ENCODE data around the gene WDHD1. TPM values are rescaled to one million over a fixed set of nuclear protein-coding genes. Genes with fewer than 3 reads are reported as not detected.

The WDHD1 gene
- total and polyA plus RNA-seq, 9 donors, result 1.2 to 4.2 (median 2.5) TPM

DNA sequence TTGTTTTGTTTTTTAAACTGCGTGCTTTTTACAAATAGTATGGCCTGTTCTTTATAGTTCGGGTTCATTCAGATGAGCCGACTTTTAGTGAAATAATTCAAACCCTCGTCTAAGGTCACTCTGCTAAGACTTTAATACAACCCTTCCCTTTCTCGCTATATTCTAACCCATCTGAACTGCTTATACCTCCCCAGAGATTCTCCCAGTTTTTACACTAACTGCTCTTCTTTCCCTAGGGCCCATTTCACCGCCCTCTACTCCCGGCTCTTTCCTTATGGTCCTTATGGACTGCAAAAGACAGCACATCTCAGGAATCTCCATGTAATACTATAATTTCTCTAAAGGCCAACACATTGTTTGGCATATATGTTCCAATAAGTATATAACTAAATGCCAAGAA, 26.6 kb upstream of the WDHD1 start:
- no peak overlapping the region for H3K4me3 ChIP-seq
- no peaks in the 10 kb centered on the region for H3K27me3 ChIP-seq
- no peak for TF ChIP-seq POLR2A (IDR thresholded peaks at IDR 0.05)
- no peak for TF ChIP-seq EP300 (IDR thresholded peaks at IDR 0.05)
- TF ChIP-seq, protein P1, sequence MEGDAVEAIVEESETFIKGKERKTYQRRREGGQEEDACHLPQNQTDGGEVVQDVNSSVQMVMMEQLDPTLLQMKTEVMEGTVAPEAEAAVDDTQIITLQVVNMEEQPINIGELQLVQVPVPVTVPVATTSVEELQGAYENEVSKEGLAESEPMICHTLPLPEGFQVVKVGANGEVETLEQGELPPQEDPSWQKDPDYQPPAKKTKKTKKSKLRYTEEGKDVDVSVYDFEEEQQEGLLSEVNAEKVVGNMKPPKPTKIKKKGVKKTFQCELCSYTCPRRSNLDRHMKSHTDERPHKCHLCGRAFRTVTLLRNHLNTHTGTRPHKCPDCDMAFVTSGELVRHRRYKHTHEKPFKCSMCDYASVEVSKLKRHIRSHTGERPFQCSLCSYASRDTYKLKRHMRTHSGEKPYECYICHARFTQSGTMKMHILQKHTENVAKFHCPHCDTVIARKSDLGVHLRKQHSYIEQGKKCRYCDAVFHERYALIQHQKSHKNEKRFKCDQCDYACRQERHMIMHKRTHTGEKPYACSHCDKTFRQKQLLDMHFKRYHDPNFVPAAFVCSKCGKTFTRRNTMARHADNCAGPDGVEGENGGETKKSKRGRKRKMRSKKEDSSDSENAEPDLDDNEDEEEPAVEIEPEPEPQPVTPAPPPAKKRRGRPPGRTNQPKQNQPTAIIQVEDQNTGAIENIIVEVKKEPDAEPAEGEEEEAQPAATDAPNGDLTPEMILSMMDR (IDR thresholded peaks at IDR 0.05), result no peak
- no peak for DNase-seq
- H3K36me3 ChIP-seq, result no peaks in the 10 kb centered on the region
- intact Hi-C loops (cut with DNase I), result loop anchor here in 1 of 4 donors (5.0 kb wide), 2 partner anchors 39 to 486 kb away; partner anchors contain the start of gene SAMD4A
- H3K4me1 ChIP-seq (ENCODE audit: insufficient read depth), result peaks cover 6% of the 10 kb centered on the region
- no peak overlapping the region for H3K27ac ChIP-seq
- H3K9me3 ChIP-seq, result no peaks in the 10 kb centered on the region
- WGBS, 3 donors, result 86 to 91% (median 87%) methylated on average over 7 of the region's 7 CpGs

DNA sequence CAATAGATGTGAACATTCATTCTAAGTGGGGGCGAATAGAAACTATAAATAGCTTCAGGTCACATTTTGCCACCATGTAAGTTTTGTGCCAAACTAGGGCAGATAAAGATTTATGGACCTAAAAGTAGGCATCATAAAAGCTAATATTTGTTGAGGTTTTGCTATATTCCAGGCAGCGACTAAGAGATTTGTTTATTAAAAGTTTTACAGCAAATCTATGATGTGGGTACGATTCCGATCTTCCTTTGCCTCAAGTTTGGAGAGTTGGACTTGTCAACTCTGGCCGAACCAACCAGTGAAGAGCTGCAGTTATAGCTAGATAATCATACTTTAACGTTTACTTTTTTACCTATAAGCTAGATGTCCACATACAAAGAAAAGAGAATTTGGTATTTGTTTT, 26.1 kb upstream of the WDHD1 start:
- no peak overlapping the region for H3K4me3 ChIP-seq

DNA sequence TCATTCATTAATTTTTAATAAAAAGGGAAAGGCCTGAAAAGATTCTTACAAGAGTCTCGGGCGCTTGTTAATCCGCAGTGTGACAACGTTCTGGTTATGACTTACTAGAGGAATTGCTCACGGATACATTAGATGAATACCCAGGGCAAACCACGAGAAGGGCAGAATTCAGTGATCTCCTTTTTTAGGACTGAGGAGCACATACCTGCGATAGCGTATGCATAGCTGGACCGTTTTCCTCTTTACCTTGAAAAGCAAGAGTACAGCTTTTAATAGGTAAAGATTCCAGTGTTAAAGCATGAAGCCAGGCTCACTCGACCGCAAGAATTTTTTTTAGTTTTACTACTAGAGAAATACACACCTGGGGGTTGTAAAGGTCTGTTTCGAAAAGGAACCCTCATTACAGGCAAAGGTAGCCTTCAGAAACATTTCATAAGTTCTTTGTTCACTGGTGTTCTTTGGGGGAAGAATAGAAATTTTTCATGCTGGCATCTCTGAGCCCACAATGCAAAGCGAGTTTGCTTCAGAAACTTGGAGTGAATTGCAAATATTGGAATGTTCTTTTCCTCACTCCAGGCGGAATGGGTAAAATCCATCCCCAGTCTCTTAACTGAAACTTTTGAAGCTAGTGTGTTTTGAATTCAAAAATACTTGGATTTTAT, 25.5 kb upstream of the WDHD1 start:
- Histone ChIP-seq H3K4me1 (ENCODE audit: insufficient read depth) (peaks cover 6% of the 10 kb centered on the region), H3K27ac (peak overlapping the region; percentile 97 to 99), H3K9me3 (no peaks in the 10 kb centered on the region), H3K36me3 (no peaks in the 10 kb centered on the region), H3K4me3 (peak overlapping the region; percentile 86), H3K27me3 (no peaks in the 10 kb centered on the region)
- TF ChIP-seq POLR2A (IDR thresholded peaks at IDR 0.05) (no peak), EP300 (IDR thresholded peaks at IDR 0.05) (no peak)
- TF ChIP-seq, protein P1 (IDR thresholded peaks at IDR 0.05), result no peak
- no peak for DNase-seq
- intact Hi-C loops (cut with DNase I), result loop anchor here in 1 of 4 donors (5.0 kb wide), 2 partner anchors 40 to 485 kb away; partner anchors contain the start of gene SAMD4A
- WGBS, 3 donors, result 2 to 4% (median 3%) methylated on average over 14 of the region's 14 CpGs

More for the DNA sequence above, 26.1 kb upstream of the WDHD1 start:
- Histone ChIP-seq H3K36me3 (no peaks in the 10 kb centered on the region), H3K9me3 (no peaks in the 10 kb centered on the region), H3K27ac (peak overlapping the region in 1 of 2 donors; percentile 97), H3K4me1 (ENCODE audit: insufficient read depth) (peaks cover 6% of the 10 kb centered on the region), H3K27me3 (no peaks in the 10 kb centered on the region)
- DNase-seq, result no peak
- TF ChIP-seq, protein P1 (IDR thresholded peaks at IDR 0.05), result no peak
- TF ChIP-seq EP300 (IDR thresholded peaks at IDR 0.05) (no peak), POLR2A (IDR thresholded peaks at IDR 0.05) (no peak)
- 66 to 75% (median 73%) methylated on average over 6 of the region's 6 CpGs for whole genome bisulfite sequencing, 3 donors
- intact Hi-C loops (cut with DNase I), result loop anchor here in 1 of 4 donors (5.0 kb wide), 2 partner anchors 39 to 486 kb away; partner anchors contain the start of gene SAMD4A

GRCh38 chr14:55051423-55052268, 24.7 kb upstream of the WDHD1 start, which contains the start of gene MAPK1IP1L:
Gene MAPK1IP1L (plus strand): TSS chr14:55051647. CDS start chr14:55061684, 10,037 bp downstream.
- Histone ChIP-seq H3K27me3 (no peaks in the 10 kb centered on the region), H3K27ac (peak within 1 kb of the TSS; percentile 97 to 99), H3K4me3 (peak within 1 kb of the TSS; percentile 86), H3K9me3 (no peaks in the 10 kb centered on the region), H3K4me1 (ENCODE audit: insufficient read depth) (peaks cover 6% of the 10 kb centered on the region), H3K36me3 (no peaks in the 10 kb centered on the region)
- 0 to 1% (median 0%) methylated on average over 74 to 98 of the region's 98 CpGs for WGBS, 3 donors
- intact Hi-C loops (cut with DNase I), result loop anchor here in 1 of 4 donors (5.0 kb wide), 2 partner anchors 41 to 484 kb away; partner anchors contain the start of gene SAMD4A
- DNase-seq, result peak; percentile 90 to 97 (median 94)
- TF ChIP-seq EP300 (IDR thresholded peaks at IDR 0.05), result peak; percentile 23
- TF ChIP-seq POLR2A (IDR thresholded peaks at IDR 0.05), result peak; percentile 100
- TF ChIP-seq, protein P1 (IDR thresholded peaks at IDR 0.05), result peak; percentile 100

All from ovary (tissue), 9 donors.